Endothelial cell of umbilical vein (primary cell): ENCODE results near the gene CFAP69. TPM values are rescaled to one million over a fixed set of nuclear protein-coding genes. Genes with fewer than 3 reads are reported as not detected.

Experiments
- BruUV-seq: library from RNA; stranded (reverse); fragments of 400-500 nt; replicated peaks from 2 replicates; lab custom pipeline; 2021; lab: Mats Ljungman, UMichigan
- CTCF ChIA-PET: fragments of 300-600, 350-600 bp; sonication (Branson Sonifier 250); formaldehyde crosslinking; loops from one replicate; lab custom pipeline; 2021; ENCODE audit warnings: antibody characterized with exemption, inconsistent platforms; lab: Charles Lee
- POLR2A ChIA-PET: fragments of 300-600, 350-600 bp; sonication (Branson Sonifier 250); formaldehyde crosslinking; loops from one replicate; lab custom pipeline; 2021; ENCODE audit warnings: antibody characterized with exemption, inconsistent platforms; lab: Charles Lee
- DNase-seq: peaks from one replicate; pipeline ENCODE4 v3.0.0-alpha.2; 2011; ENCODE audit warnings: low read depth, low spot score
- FAIRE-seq: peaks from 2 replicates; lab custom pipeline; 2011; peaks lifted over from hg19 to GRCh38; lab: Jason Lieb, UNC
- H2AFZ ChIP-seq: 2 replicates; pipeline ENCODE4 v1.6.0; 2012; ENCODE audit warnings: low read depth, low read length, control low read depth, inconsistent platforms
- H3K27ac ChIP-seq: 2 replicates; pipeline ENCODE4 v1.5.1; 2011; ENCODE audit warnings: low read depth, mild to moderate bottlenecking, control low read depth, low read length, moderate library complexity; ENCODE audit not compliant: insufficient read depth
- H3K27me3 ChIP-seq, 2 experiments: 2 replicates each; pipeline versions ENCODE4 v1.6.0 to v1.6.1; 2011; ENCODE audit warnings: low read length in 2 of 2, mixed read lengths in 1 of 2; ENCODE audit not compliant: control insufficient read depth in 2 of 2, insufficient read depth in 2 of 2
- H3K36me3 ChIP-seq, 2 experiments: 2 replicates in 1 of 2; 3 replicates in 1 of 2; pipeline ENCODE4 v1.5.1; 2011; ENCODE audit warnings: low read length in 2 of 2, mild to moderate bottlenecking in 1 of 2, moderate library complexity in 1 of 2; ENCODE audit not compliant: control insufficient read depth in 2 of 2, insufficient read depth in 2 of 2; ENCODE audit errors: extremely low read depth in 1 of 2
- H3K4me1 ChIP-seq: 3 replicates; pipeline ENCODE4 v1.5.1; 2011; ENCODE audit warnings: mild to moderate bottlenecking, low read length; ENCODE audit not compliant: control insufficient read depth, insufficient read depth; ENCODE audit errors: extremely low read depth
- H3K4me2 ChIP-seq: 2 replicates; pipeline ENCODE4 v1.6.1; 2011; ENCODE audit warnings: low read length, control low read depth, mixed read lengths; ENCODE audit not compliant: insufficient read depth
- H3K4me3 ChIP-seq, 3 experiments: fragments of 200-600 bp in 1 of 3; sonication (generic), shearing (Covaris generic) in 1 of 3; replicated peaks in 1 of 3; 2 replicates each; pipeline ENCODE4 v1.5.1; 2011 to 2016; ENCODE audit warnings: control low read depth in 3 of 3, low read length in 3 of 3, mild to moderate bottlenecking in 2 of 3, inconsistent platforms in 1 of 3, low read depth in 1 of 3, moderate library complexity in 1 of 3; ENCODE audit not compliant: insufficient read depth in 1 of 3
- H3K79me2 ChIP-seq: 2 replicates; pipeline ENCODE4 v1.6.0; 2012; ENCODE audit warnings: low read length, inconsistent platforms; ENCODE audit not compliant: control insufficient read depth, insufficient read depth
- H3K9ac ChIP-seq: replicated peaks from 2 replicates; pipeline ENCODE3; 2011; ENCODE audit warnings: low read length, control low read depth; ENCODE audit not compliant: insufficient read depth; ENCODE audit errors: extremely low read depth
- H3K9me1 ChIP-seq: replicated peaks from 3 replicates; pipeline ENCODE4 v1.6.0; 2011; ENCODE audit warnings: mild to moderate bottlenecking, low read length; ENCODE audit not compliant: control insufficient read depth, insufficient read depth; ENCODE audit errors: extremely low read depth
- H3K9me3 ChIP-seq: replicated peaks from 2 replicates; pipeline ENCODE4 v1.5.1; 2012; ENCODE audit warnings: low read length, inconsistent platforms; ENCODE audit not compliant: control insufficient read depth, insufficient read depth
- H4K20me1 ChIP-seq: replicated peaks from 2 replicates; pipeline ENCODE3; 2011; ENCODE audit warnings: mild to moderate bottlenecking, low read length; ENCODE audit not compliant: control insufficient read depth, insufficient read depth; ENCODE audit errors: extremely low read depth
- EZH2 ChIP-seq: IDR thresholded peaks from 2 replicates; pipeline ENCODE4 v1.6.1; 2012; ENCODE audit warnings: borderline replicate concordance, low read depth, mild to moderate bottlenecking, moderate library complexity, low read length, inconsistent platforms; ENCODE audit not compliant: severe bottlenecking
- FOS ChIP-seq: IDR thresholded peaks from 2 replicates; pipeline ENCODE4 v1.6.1; 2011; ENCODE audit warnings: mild to moderate bottlenecking, low read length, moderate library complexity, borderline replicate concordance; ENCODE audit not compliant: insufficient read depth
- GATA2 ChIP-seq: IDR thresholded peaks from 2 replicates; pipeline ENCODE4 v1.7.0; 2011; ENCODE audit warnings: low read depth, mild to moderate bottlenecking, moderate library complexity, mixed read lengths, low read length; ENCODE audit not compliant: insufficient read length, insufficient read depth
- JUN ChIP-seq: IDR thresholded peaks from 2 replicates; pipeline ENCODE4 v1.6.1; 2011; ENCODE audit warnings: borderline replicate concordance, low read depth; ENCODE audit not compliant: insufficient read length, insufficient read depth
- MYC ChIP-seq: IDR thresholded peaks from one replicate; pipeline ENCODE4 v1.6.1; 2011; ENCODE audit warnings: mild to moderate bottlenecking, low read depth, low read length
- POLR2A ChIP-seq: IDR thresholded peaks from 2 replicates; pipeline ENCODE4 v1.6.1; 2012; ENCODE audit warnings: low read depth, mild to moderate bottlenecking, control low read depth, low read length
- POLR2AphosphoS5 ChIP-seq: IDR thresholded peaks from 2 replicates; pipeline ENCODE4 v1.6.1; 2012; ENCODE audit warnings: low read depth, mild to moderate bottlenecking, control low read depth, low read length, moderate library complexity; ENCODE audit not compliant: insufficient read depth
- dilution Hi-C: fragments of 300-500 bp; cut with MboI; formaldehyde crosslinking; loops from one replicate; pipeline ENCODE4 v1.15.0; 2019; ENCODE audit warnings: low sequenced_read_pairs; ENCODE audit not compliant: extremely low pct_ligation_motif_present
- intact Hi-C: fragments of 100-400 bp; cut with micrococcal nuclease; formaldehyde crosslinking; loops from one replicate; pipeline ENCODE4 v1.10.0; 2022
- polyA plus RNA-seq, 4 experiments: library from polyadenylated mRNA; depleted of rRNA in 3 of 4; stranded (reverse) in 3 of 4; unstranded in 1 of 4; fragments of >200 nt; gene quantifications; 2 replicates each; pipeline versions ENCODE4 v1.2.1 to v1.2.3, GENCODE V29; 2011 to 2012; ENCODE audit warnings: missing spikeins in 1 of 4
- small RNA-seq: library from RNA; depleted of rRNA; stranded (forward); fragments of <200 nt; gene quantifications from one replicate; pipeline ENCODE3, GENCODE V24; 2012; ENCODE audit warnings: low replicate concordance, low read depth; ENCODE audit not compliant: insufficient read depth, insufficient read length
- total RNA-seq: library from RNA; stranded (reverse); gene quantifications from 2 replicates; pipeline ENCODE4 v1.2.3, GENCODE V29; 2021
- TF ChIP-seq, protein P1 (sequence below): IDR thresholded peaks from 2 replicates; pipeline ENCODE4 v1.6.1; 2011; ENCODE audit not compliant: insufficient read depth, insufficient read length
- TF ChIP-seq, protein P2 (sequence below), 2 donors: IDR thresholded peaks; 1 replicate in 1 of 2; 2 replicates in 1 of 2; pipeline ENCODE4 v1.5.1; 2011; ENCODE audit warnings: low read length in 2 of 2, mild to moderate bottlenecking in 2 of 2, moderate library complexity in 2 of 2, control low read depth in 1 of 2, inconsistent platforms in 1 of 2, low read depth in 1 of 2; ENCODE audit not compliant: insufficient read depth in 1 of 2; ENCODE audit errors: extremely low read depth in 1 of 2

The CFAP69 gene
- total and polyA plus RNA-seq, 2 donors (not counting 3 experiments of a cell fraction or from before 2014, with no cell fraction given): 0.81 to 4.4 TPM

DNA sequence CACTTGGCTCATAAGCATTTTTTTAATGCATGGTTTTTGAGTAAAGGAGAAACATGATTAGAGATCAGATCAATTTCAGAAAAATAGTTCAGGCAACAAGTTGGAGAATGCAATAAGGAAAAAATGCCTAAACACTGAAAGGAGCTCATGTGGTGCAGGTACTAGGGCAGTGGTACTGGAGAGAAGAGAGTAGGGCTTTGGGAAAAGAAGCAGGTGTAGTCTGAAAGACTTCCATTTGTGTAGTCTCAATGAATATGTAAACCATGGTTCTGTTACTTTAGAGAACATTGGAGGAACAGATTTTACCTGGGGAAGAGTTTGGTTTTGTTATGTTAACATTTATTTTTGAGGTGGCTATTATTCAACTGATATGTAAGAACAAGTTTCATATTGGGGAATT, 107.0 kb downstream of the CFAP69 start:
- dilution Hi-C loops (no loop called here), intact Hi-C loops (no loop called here)
- POLR2A ChIA-PET: interaction anchor here (0.6 kb wide), 1 partner anchor 198 kb away, joined by 3 read pairs; the partner anchor contains the start of gene STEAP1
- Histone ChIP-seq H3K9ac (no peak overlapping the region), H3K4me2 (no peak overlapping the region), H3K4me1 (peaks cover 5% of the 10 kb centered on the region), H3K4me3 (no peak overlapping the region), H3K9me1 (no peaks in the 10 kb centered on the region), H2AFZ (no peak overlapping the region), H3K36me3 (no peaks in the 10 kb centered on the region), H3K9me3 (no peaks in the 10 kb centered on the region), H3K27me3 (no peaks in the 10 kb centered on the region), H3K79me2 (peaks cover 22% of the 10 kb centered on the region), H4K20me1 (no peaks in the 10 kb centered on the region), H3K27ac (no peak overlapping the region)
- CTCF ChIA-PET: interaction anchor here (1.0 kb wide), 1 partner anchor 103 kb away, joined by 3 read pairs; no protein-coding TSS in a partner anchor
- no TSS peak for BruUV-seq
- TF ChIP-seq, protein P1, sequence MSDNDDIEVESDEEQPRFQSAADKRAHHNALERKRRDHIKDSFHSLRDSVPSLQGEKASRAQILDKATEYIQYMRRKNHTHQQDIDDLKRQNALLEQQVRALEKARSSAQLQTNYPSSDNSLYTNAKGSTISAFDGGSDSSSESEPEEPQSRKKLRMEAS: no peak
- TF ChIP-seq MYC: no peak
- TF ChIP-seq FOS: no peak
- TF ChIP-seq POLR2A: no peak
- TF ChIP-seq, protein P2, sequence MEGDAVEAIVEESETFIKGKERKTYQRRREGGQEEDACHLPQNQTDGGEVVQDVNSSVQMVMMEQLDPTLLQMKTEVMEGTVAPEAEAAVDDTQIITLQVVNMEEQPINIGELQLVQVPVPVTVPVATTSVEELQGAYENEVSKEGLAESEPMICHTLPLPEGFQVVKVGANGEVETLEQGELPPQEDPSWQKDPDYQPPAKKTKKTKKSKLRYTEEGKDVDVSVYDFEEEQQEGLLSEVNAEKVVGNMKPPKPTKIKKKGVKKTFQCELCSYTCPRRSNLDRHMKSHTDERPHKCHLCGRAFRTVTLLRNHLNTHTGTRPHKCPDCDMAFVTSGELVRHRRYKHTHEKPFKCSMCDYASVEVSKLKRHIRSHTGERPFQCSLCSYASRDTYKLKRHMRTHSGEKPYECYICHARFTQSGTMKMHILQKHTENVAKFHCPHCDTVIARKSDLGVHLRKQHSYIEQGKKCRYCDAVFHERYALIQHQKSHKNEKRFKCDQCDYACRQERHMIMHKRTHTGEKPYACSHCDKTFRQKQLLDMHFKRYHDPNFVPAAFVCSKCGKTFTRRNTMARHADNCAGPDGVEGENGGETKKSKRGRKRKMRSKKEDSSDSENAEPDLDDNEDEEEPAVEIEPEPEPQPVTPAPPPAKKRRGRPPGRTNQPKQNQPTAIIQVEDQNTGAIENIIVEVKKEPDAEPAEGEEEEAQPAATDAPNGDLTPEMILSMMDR (IDR thresholded peaks at IDR 0.05; ENCODE audit: extremely low read depth in 1 of 2, insufficient read depth in 1 of 2, low read depth in 1 of 2, low read length in 2 of 2): no peak
- no peak for TF ChIP-seq POLR2AphosphoS5
- TF ChIP-seq EZH2: no peak
- TF ChIP-seq GATA2: no peak
- TF ChIP-seq JUN: no peak
- DNase-seq: no peak
- no peak for FAIRE-seq

Small RNAs within 50 kb of the gene (small RNA-seq; reads per million reads assigned to genes)
- not detected for gene RF00019

Other genes starting within 250 kb of the CFAP69 start
- gene STEAP1, start 90.7 kb upstream of the CFAP69 start, total RNA-seq: 39.1 and 42.7 TPM in 2 replicates
- 23.6 and 35.0 TPM in 2 replicates for gene STEAP1, start 90.7 kb upstream of the CFAP69 start, polyA plus RNA-seq
- gene STEAP2, start 33.4 kb upstream of the CFAP69 start, total RNA-seq: 4.2 and 4.6 TPM in 2 replicates
- 3.0 and 4.2 TPM in 2 replicates for gene STEAP2, start 33.4 kb upstream of the CFAP69 start, polyA plus RNA-seq
- not detected in 2 replicates for gene FAM237B, start 76.1 kb downstream of the CFAP69 start, total RNA-seq
- gene FAM237B, start 76.1 kb downstream of the CFAP69 start, polyA plus RNA-seq: not detected in 2 replicates
- gene GTPBP10, start 101.5 kb downstream of the CFAP69 start, total RNA-seq: 14.6 and 16.7 TPM in 2 replicates
- gene GTPBP10, start 101.5 kb downstream of the CFAP69 start, polyA plus RNA-seq: 2.3 and 3.5 TPM in 2 replicates
- gene CLDN12, start 158.3 kb downstream of the CFAP69 start, total RNA-seq: 6.1 and 8.1 TPM in 2 replicates
- 19.7 and 22.7 TPM in 2 replicates for gene CLDN12, start 158.3 kb downstream of the CFAP69 start, polyA plus RNA-seq
- not detected in 2 replicates for gene PTTG1IP2, start 224.5 kb downstream of the CFAP69 start, total RNA-seq
- gene PTTG1IP2, start 224.5 kb downstream of the CFAP69 start, polyA plus RNA-seq: not detected in 2 replicates